WTC11 (cell line): Measurements from ENCODE around the gene ISLR.

Experiments used
- CTCF ChIP-seq: fragments of 200-600 bp; IDR thresholded peaks from 2 replicates; pipeline ENCODE4 v1.8.0; 2022; ENCODE audit warnings: antibody characterized with exemption
- ELF4 ChIP-seq: sonication (generic); formaldehyde crosslinking; IDR thresholded peaks from 2 replicates; pipeline ENCODE4 v1.8.1; 2022; ENCODE audit warnings: low read depth, mild to moderate bottlenecking, moderate library complexity, missing genetic modification reagents
- EMX1 ChIP-seq: fragments of 250-450 bp; sonication (Bioruptor Pico); IDR thresholded peaks from 2 replicates; pipeline ENCODE4 v1.8.0; 2021; ENCODE audit warnings: mild to moderate bottlenecking
- ETV6 ChIP-seq: sonication (generic); formaldehyde crosslinking; IDR thresholded peaks from 2 replicates; pipeline ENCODE4 v1.8.1; 2022; ENCODE audit warnings: mild to moderate bottlenecking, missing genetic modification reagents
- FOXJ3 ChIP-seq: sonication (generic); formaldehyde crosslinking; IDR thresholded peaks from 2 replicates; pipeline ENCODE4 v1.9.0; 2021; ENCODE audit warnings: missing genetic modification reagents, mild to moderate bottlenecking, borderline replicate concordance
- HMGXB4 ChIP-seq: sonication (generic); formaldehyde crosslinking; IDR thresholded peaks from 2 replicates; pipeline ENCODE4 v1.8.1; 2023; ENCODE audit warnings: mild to moderate bottlenecking, moderate library complexity, missing genetic modification reagents
- SMAD3 ChIP-seq: sonication (generic); formaldehyde crosslinking; IDR thresholded peaks from 2 replicates; pipeline ENCODE4 v1.8.0; 2022; ENCODE audit warnings: missing genetic modification reagents, mild to moderate bottlenecking, borderline replicate concordance
- SMAD4 ChIP-seq: sonication (generic); formaldehyde crosslinking; IDR thresholded peaks from 2 replicates; pipeline ENCODE4 v1.8.0; 2022; ENCODE audit warnings: mild to moderate bottlenecking, missing genetic modification reagents
- SP1 ChIP-seq: sonication (generic); formaldehyde crosslinking; conservative IDR thresholded peaks from 2 replicates; pipeline ENCODE4 v1.8.1; 2022; ENCODE audit warnings: missing genetic modification reagents
- USF2 ChIP-seq: sonication (generic); formaldehyde crosslinking; IDR thresholded peaks from 2 replicates; pipeline ENCODE4 v1.8.1; 2023; ENCODE audit warnings: mild to moderate bottlenecking, missing genetic modification reagents, moderate library complexity

GRCh38 chr15:74216949-74217348, 43.4 kb downstream of the ISLR start:
- TF ChIP-seq CTCF (no peak), HMGXB4 (CRISPR knock-in tag) (no peak), ELF4 (no peak), ETV6 (CRISPR knock-in tag) (no peak), USF2 (CRISPR knock-in tag) (no peak), SMAD3 (CRISPR knock-in tag) (no peak), SP1 (CRISPR knock-in tag) (no peak), SMAD4 (CRISPR knock-in tag) (no peak), FOXJ3 (CRISPR knock-in tag) (no peak), EMX1 (CRISPR knock-in tag) (no peak)
